GM19463 (cell line): ENCODE data around the gene PGA4.
"Not testable (repeated sequence)": the region's sequence is repeated elsewhere in the genome, so short reads cannot be mapped to it uniquely, and the experiment has no call there.

Source experiments
- ATAC-seq: cut with Tn5 transposase; IDR thresholded peaks from one replicate; pipeline ENCODE4 v1.9.1; 2021; ENCODE audit warnings: mild to moderate bottlenecking, moderate library complexity; ENCODE audit not compliant: unreplicated experiment

The PGA4 gene

DNA sequence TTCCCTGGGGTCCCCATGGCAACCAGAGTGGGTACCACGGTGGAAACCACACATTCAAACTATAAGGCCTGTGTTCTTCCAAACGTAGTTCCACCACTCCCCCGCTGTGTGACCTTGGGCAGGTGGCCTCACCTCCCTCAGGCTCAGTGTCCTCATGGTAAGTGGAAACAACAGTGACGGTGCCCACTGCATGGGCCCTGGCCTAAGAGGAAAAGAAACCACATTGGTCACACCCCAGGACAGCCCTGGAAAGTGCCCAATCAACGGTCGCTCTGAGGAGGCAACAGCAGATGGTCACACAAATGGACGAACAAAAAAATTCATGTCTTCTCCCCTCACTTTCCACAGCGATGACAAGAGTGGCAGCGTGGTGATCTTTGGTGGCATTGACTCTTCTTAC lies 25.9 kb downstream of the PGA4 start:
- not testable (repeated sequence) for ATAC-seq

DNA sequence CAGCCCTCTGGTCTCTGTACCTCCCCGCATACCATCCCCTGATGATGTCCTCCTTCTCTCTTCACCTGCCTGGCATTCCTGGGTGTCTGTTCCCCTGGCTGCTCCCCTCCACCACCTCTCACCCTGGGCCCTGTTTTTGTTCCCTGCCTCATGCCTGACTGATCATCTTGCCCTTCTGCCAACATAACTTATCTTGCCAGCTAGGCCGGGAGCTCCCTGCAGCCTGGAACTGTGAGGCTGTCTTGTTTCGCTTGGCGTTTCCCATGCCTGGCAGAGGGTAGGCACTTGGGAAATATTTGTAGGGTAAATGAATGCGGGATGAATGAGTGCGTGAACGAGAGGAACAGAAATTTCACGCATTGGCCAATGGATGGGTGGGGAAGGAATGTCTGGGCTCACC lies 27.1 kb downstream of the PGA4 start:
- not testable (repeated sequence) for ATAC-seq

- not testable (repeated sequence) for ATAC-seq
Observed at GRCh38 chr11:61250796-61251765, 28.9 kb downstream of the PGA4 start.

DNA sequence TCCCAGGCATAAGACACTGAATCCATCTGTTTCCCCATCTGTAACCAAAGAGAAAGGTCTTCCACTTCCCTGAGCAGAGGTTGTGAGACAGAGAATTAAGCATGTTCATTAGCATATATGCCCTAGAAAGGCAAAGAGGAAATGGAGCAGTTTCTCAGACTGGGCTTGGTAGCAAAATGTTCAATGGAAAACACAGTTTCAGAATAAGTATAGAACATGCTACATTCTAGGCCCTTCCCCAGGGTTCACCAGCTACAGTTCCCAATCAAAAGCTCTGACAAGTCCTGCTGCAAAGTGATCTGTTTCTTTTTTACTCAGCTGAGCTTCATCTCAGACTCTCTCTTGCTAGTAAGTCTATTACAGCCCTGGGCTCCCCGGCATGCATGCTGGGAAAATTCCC lies 30.2 kb downstream of the PGA4 start:
- not testable (repeated sequence) for ATAC-seq

- ATAC-seq = peak; percentile 69
Observed at GRCh38 chr11:61254403-61255025, 32.4 kb downstream of the PGA4 start.

- ATAC-seq = no peak
Observed at GRCh38 chr11:61256710-61257482, 34.7 kb downstream of the PGA4 start.

DNA sequence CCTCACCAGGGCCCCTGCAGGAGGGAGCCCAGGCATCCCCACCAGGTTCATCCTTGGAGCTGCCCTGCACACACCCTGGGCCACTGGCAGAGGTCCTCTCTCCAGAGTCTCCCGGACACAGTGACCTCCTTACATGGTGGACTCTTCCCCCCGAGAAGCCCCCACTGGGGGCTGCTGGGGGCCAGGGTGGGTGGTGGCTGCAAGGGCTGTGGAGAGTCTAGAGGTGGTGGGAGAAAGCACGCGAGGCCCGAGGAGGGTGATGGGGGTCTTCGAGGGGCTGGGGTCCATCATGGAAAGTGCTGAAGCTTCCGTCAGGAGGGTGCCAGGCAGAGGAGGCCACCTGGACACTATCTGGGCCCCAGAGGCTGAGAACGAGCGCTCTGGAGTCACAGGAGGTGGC lies 36.4 kb downstream of the PGA4 start:
- no peak for ATAC-seq

GRCh38 chr11:61259363-61259762 lies 37.2 kb downstream of the PGA4 start:
- ATAC-seq = no peak

- no peak for ATAC-seq
Observed at GRCh38 chr11:61264371-61264770, 42.2 kb downstream of the PGA4 start.

DNA sequence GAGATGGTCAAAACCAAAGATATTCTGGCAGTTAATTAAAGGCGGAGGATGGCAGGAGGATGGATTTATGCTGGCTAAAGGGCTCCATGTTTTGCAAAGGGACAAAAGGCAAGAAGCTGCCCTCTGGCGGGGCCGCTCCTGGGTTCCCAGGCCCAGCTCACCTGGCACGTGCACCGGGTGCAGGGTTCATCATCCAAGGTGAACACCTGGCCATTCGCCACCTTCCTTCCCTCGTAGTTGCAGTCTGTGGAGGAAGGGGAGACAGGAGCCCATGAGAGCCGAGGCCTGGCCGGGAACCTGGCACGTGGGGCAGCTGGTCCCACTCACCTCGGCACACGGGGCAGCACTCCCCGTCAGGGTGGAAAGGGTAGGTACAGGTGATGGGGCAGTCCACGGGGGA lies 42.6 kb downstream of the PGA4 start:
- no peak for ATAC-seq

DNA sequence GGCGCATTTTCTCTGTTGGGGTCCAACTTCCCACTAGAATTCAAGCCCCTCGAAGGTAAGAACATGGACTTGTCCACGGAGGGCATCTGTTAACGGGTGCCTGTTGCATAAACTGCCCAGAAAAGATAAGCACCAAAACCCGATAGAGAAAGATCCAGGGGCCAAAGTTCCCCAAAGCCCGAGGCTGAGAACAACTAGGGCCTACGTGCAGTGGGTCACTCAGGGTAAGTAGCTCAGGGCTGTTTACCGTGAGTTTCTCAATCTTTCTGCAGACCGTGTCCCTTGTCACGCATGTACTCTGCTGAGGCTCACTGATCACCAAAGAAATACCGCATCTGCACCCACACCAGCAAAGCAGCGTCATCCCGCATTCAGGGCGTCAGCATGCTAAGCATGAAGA lies 43.2 kb downstream of the PGA4 start:
- no peak for ATAC-seq

- no peak for ATAC-seq
Observed at GRCh38 chr11:61266602-61267001, 44.5 kb downstream of the PGA4 start.

GRCh38 chr11:61267437-61267841 lies 45.3 kb downstream of the PGA4 start:
- ATAC-seq = no peak

DNA sequence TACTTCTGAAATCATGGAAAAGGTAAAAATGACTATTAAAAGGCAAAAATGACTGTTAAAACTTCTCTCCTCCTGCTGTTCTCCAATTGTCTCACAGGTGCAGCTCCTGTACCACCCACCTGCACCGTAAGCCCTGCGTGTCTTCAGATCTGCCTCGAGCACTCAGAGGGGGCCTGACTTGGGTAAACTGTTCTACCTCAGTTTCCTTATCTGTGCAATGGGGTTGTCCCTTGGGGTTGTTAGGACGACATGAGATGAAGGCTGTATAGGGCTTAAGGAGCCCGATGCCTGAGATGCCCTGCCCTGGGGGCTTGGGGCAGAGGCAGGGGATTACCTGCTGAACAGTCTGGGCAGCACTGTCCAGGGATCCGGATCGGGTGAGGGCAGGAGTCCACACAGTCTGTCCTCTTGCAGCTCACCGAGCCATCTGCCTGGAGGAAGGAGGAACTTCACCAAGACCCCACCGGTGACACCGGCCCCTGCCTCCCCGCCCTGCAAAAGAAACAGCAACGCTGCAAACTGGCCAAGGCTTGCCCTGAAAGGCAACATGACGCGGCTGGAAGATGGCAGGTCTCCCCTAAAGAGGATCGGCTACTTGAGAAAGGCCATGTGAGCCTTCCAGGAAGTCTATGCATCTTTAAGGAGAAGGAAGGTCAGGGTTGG lies 46.6 kb downstream of the PGA4 start:
- no peak for ATAC-seq

DNA sequence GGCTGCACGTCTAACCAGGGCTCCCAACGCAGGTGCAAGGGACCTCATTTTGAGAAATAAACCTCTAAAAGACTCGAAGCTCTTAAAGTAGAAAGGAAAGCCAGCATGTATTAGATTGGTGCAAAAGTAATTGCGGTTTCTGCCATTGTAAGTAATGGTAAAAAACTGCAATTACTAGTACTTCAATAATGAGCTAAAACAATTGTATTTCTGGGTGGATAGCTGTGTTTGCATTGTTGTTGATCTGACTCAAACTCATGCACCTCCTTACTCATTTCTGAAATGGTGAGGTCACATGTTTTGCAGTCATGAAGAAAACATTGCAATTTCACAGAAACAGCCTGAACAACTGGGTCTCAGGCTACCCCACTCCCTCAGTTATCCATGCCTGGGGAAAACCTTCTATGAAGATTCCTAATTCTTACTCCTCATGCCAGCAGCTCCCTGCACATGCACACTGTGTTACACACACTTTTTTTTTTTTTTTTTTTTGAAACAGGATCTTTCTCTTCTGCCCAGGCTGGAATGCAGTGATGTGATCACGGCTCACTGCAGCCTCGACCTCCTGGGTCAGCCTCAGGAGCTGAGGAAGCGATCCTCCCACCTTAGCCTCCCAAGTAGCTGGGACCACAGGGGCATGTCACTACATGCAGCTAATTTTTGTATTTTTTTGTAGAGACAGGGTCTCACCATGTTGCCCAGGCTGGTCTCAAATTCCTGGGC lies 48.4 kb downstream of the PGA4 start:
- ATAC-seq = no peak

GRCh38 chr11:61272731-61273130 lies 50.6 kb downstream of the PGA4 start:
- ATAC-seq = no peak

GRCh38 chr11:61273178-61274078 lies 51.3 kb downstream of the PGA4 start:
- no peak for ATAC-seq

DNA sequence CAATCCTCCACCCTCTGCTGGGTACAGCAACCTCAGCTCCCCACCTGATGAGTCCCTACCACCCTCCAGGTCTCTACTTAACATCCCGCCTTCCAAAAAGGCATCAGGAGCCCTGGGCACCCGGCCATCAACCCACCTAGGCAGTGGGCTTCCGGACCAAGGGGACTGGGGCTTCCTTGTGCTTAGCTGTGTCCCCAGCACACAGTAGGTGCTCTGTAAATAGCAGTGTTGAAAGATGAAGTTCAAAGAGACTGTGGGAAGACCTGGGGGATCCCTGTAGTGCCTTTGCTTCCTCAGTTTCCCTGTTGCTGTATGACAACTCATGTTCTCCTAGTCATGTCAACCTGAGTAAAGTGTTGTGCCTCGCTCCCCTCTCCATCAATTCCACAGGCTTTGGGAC lies 51.9 kb downstream of the PGA4 start:
- no peak for ATAC-seq

- no peak for ATAC-seq
Observed at GRCh38 chr11:61275191-61275590, 53.0 kb downstream of the PGA4 start.
